ENCODE data around the gene PLN.

The PLN gene

GRCh38 chr6:118558464-118559217 is 10.5 kb downstream of the PLN start:
- Histone ChIP-seq H3K27me3 (ENCODE audit: control insufficient read depth, insufficient read depth, low read length) (no peaks in the 10 kb centered on the region), H3K9ac (ENCODE audit: low read depth, low read length) (no peak overlapping the region), H3K9me3 (ENCODE audit: control insufficient read depth, insufficient read depth, low read length) (no peaks in the 10 kb centered on the region), H3K27ac (ENCODE audit: low read depth, low read length) (no peak overlapping the region), H3K4me3 (ENCODE audit: low read depth, low read length) (no peak overlapping the region), H3K36me3 (ENCODE audit: control insufficient read depth, insufficient read depth, low read length) (no peaks in the 10 kb centered on the region), H3K4me1 (ENCODE audit: control insufficient read depth, insufficient read depth, low read length) (no peaks in the 10 kb centered on the region)

GRCh38 chr6:118559659-118560058 is 11.6 kb downstream of the PLN start:
- Histone ChIP-seq H3K27ac (ENCODE audit: low read depth, low read length) (no peak overlapping the region), H3K36me3 (ENCODE audit: control insufficient read depth, insufficient read depth, low read length) (no peaks in the 10 kb centered on the region), H3K9ac (ENCODE audit: low read depth, low read length) (no peak overlapping the region), H3K9me3 (ENCODE audit: control insufficient read depth, insufficient read depth, low read length) (no peaks in the 10 kb centered on the region), H3K4me3 (ENCODE audit: low read depth, low read length) (no peak overlapping the region), H3K4me1 (ENCODE audit: control insufficient read depth, insufficient read depth, low read length) (no peaks in the 10 kb centered on the region), H3K27me3 (ENCODE audit: control insufficient read depth, insufficient read depth, low read length) (no peaks in the 10 kb centered on the region)

GRCh38 chr6:118562248-118562647 is 14.2 kb downstream of the PLN start:
- Histone ChIP-seq H3K9ac (ENCODE audit: low read depth, low read length) (no peak overlapping the region), H3K27ac (ENCODE audit: low read depth, low read length) (no peak overlapping the region), H3K27me3 (ENCODE audit: control insufficient read depth, insufficient read depth, low read length) (no peaks in the 10 kb centered on the region), H3K9me3 (ENCODE audit: control insufficient read depth, insufficient read depth, low read length) (no peaks in the 10 kb centered on the region), H3K4me3 (ENCODE audit: low read depth, low read length) (no peak overlapping the region), H3K4me1 (ENCODE audit: control insufficient read depth, insufficient read depth, low read length) (0 out of 2 replicates have a peak, but pooled peaks cover 7% of the 10 kb centered on the region), H3K36me3 (ENCODE audit: control insufficient read depth, insufficient read depth, low read length) (no peaks in the 10 kb centered on the region)

GRCh38 chr6:118562959-118563358 is 14.9 kb downstream of the PLN start:
- Histone ChIP-seq H3K27ac (ENCODE audit: low read depth, low read length) (no peak overlapping the region), H3K9me3 (ENCODE audit: control insufficient read depth, insufficient read depth, low read length) (no peaks in the 10 kb centered on the region), H3K9ac (ENCODE audit: low read depth, low read length) (no peak overlapping the region), H3K36me3 (ENCODE audit: control insufficient read depth, insufficient read depth, low read length) (no peaks in the 10 kb centered on the region), H3K4me3 (ENCODE audit: low read depth, low read length) (no peak overlapping the region), H3K27me3 (ENCODE audit: control insufficient read depth, insufficient read depth, low read length) (no peaks in the 10 kb centered on the region), H3K4me1 (ENCODE audit: control insufficient read depth, insufficient read depth, low read length) (0 out of 2 replicates have a peak, but pooled peaks cover 7% of the 10 kb centered on the region)

- Histone ChIP-seq H3K9me3 (ENCODE audit: control insufficient read depth, insufficient read depth, low read length) (no peaks in the 10 kb centered on the region), H3K4me3 (ENCODE audit: low read depth, low read length) (no peak overlapping the region), H3K27me3 (ENCODE audit: control insufficient read depth, insufficient read depth, low read length) (no peaks in the 10 kb centered on the region), H3K36me3 (ENCODE audit: control insufficient read depth, insufficient read depth, low read length) (no peaks in the 10 kb centered on the region), H3K4me1 (ENCODE audit: control insufficient read depth, insufficient read depth, low read length) (0 out of 2 replicates have a peak, but pooled peaks cover 7% of the 10 kb centered on the region), H3K27ac (ENCODE audit: low read depth, low read length) (no peak overlapping the region), H3K9ac (ENCODE audit: low read depth, low read length) (no peak overlapping the region)
These were observed 17.3 kb downstream of the PLN start for GRCh38 chr6:118565311-118565960.

GRCh38 chr6:118567974-118568373 is 19.9 kb downstream of the PLN start:
- 0 out of 2 replicates have a peak, but pooled peaks cover 7% of the 10 kb centered on the region for H3K4me1 ChIP-seq (ENCODE audit: control insufficient read depth, insufficient read depth, low read length)
- H3K4me3 ChIP-seq (ENCODE audit: low read depth, low read length), result no peak overlapping the region
- no peak overlapping the region for H3K27ac ChIP-seq (ENCODE audit: low read depth, low read length)
- H3K36me3 ChIP-seq (ENCODE audit: control insufficient read depth, insufficient read depth, low read length), result no peaks in the 10 kb centered on the region
- no peaks in the 10 kb centered on the region for H3K9me3 ChIP-seq (ENCODE audit: control insufficient read depth, insufficient read depth, low read length)
- no peaks in the 10 kb centered on the region for H3K27me3 ChIP-seq (ENCODE audit: control insufficient read depth, insufficient read depth, low read length)
- no peak overlapping the region for H3K9ac ChIP-seq (ENCODE audit: low read depth, low read length)

GRCh38 chr6:118569498-118569897 is 21.4 kb downstream of the PLN start:
- peaks cover 12% of the 10 kb centered on the region for H3K9me3 ChIP-seq (ENCODE audit: control insufficient read depth, insufficient read depth, low read length)
- no peak overlapping the region for H3K27ac ChIP-seq (ENCODE audit: low read depth, low read length)
- no peak overlapping the region for H3K9ac ChIP-seq (ENCODE audit: low read depth, low read length)
- H3K27me3 ChIP-seq (ENCODE audit: control insufficient read depth, insufficient read depth, low read length), result no peaks in the 10 kb centered on the region
- H3K36me3 ChIP-seq (ENCODE audit: control insufficient read depth, insufficient read depth, low read length), result peaks cover under 1% of the 10 kb centered on the region; the same call in 1 of the 2 replicates
- no peak overlapping the region for H3K4me3 ChIP-seq (ENCODE audit: low read depth, low read length)
- H3K4me1 ChIP-seq (ENCODE audit: control insufficient read depth, insufficient read depth, low read length), result 0 out of 2 replicates have a peak, but pooled peaks cover 7% of the 10 kb centered on the region

- no peak overlapping the region for H3K27ac ChIP-seq (ENCODE audit: low read depth, low read length)
- no peak overlapping the region for H3K9ac ChIP-seq (ENCODE audit: low read depth, low read length)
- peaks cover 3% of the 10 kb centered on the region; the same call in 1 of the 2 replicates for H3K36me3 ChIP-seq (ENCODE audit: control insufficient read depth, insufficient read depth, low read length)
- H3K4me3 ChIP-seq (ENCODE audit: low read depth, low read length), result no peak overlapping the region
- H3K9me3 ChIP-seq (ENCODE audit: control insufficient read depth, insufficient read depth, low read length), result peaks cover 26% of the 10 kb centered on the region
- no peaks in the 10 kb centered on the region for H3K27me3 ChIP-seq (ENCODE audit: control insufficient read depth, insufficient read depth, low read length)
- no peaks in the 10 kb centered on the region for H3K4me1 ChIP-seq (ENCODE audit: control insufficient read depth, insufficient read depth, low read length)
These were observed 23.0 kb downstream of the PLN start for GRCh38 chr6:118571121-118571520.

- Histone ChIP-seq H3K36me3 (ENCODE audit: control insufficient read depth, insufficient read depth, low read length) (peaks cover 3% of the 10 kb centered on the region; the same call in 1 of the 2 replicates), H3K27ac (ENCODE audit: low read depth, low read length) (no peak overlapping the region), H3K4me3 (ENCODE audit: low read depth, low read length) (no peak overlapping the region), H3K9ac (ENCODE audit: low read depth, low read length) (no peak overlapping the region), H3K4me1 (ENCODE audit: control insufficient read depth, insufficient read depth, low read length) (no peaks in the 10 kb centered on the region), H3K27me3 (ENCODE audit: control insufficient read depth, insufficient read depth, low read length) (no peaks in the 10 kb centered on the region), H3K9me3 (ENCODE audit: control insufficient read depth, insufficient read depth, low read length) (peaks cover 43% of the 10 kb centered on the region)
These were observed 26.2 kb downstream of the PLN start for GRCh38 chr6:118574051-118574865.

GRCh38 chr6:118577972-118578371 is 29.9 kb downstream of the PLN start:
- H3K36me3 ChIP-seq (ENCODE audit: control insufficient read depth, insufficient read depth, low read length), result peaks cover 3% of the 10 kb centered on the region; the same call in 1 of the 2 replicates
- H3K27me3 ChIP-seq (ENCODE audit: control insufficient read depth, insufficient read depth, low read length), result no peaks in the 10 kb centered on the region
- H3K4me3 ChIP-seq (ENCODE audit: low read depth, low read length), result no peak overlapping the region
- no peak overlapping the region for H3K9ac ChIP-seq (ENCODE audit: low read depth, low read length)
- peaks cover 46% of the 10 kb centered on the region for H3K9me3 ChIP-seq (ENCODE audit: control insufficient read depth, insufficient read depth, low read length)
- H3K27ac ChIP-seq (ENCODE audit: low read depth, low read length), result no peak overlapping the region
- H3K4me1 ChIP-seq (ENCODE audit: control insufficient read depth, insufficient read depth, low read length), result no peaks in the 10 kb centered on the region
